Activated T-helper 1 cell treated with anti-CD3 and anti-CD28 coated beads, Interleukin-2, amount 50 U/mL, for 16 hours (primary cell): ENCODE data around the gene MSI2.

Source experiments
- DNase-seq, 2 donors: peaks; one replicate each; pipeline ENCODE4 v3.0.0-alpha.2; 2020; ENCODE audit warnings: low read depth in 1 of 2, low spot score in 1 of 2

The MSI2 gene

DNA sequence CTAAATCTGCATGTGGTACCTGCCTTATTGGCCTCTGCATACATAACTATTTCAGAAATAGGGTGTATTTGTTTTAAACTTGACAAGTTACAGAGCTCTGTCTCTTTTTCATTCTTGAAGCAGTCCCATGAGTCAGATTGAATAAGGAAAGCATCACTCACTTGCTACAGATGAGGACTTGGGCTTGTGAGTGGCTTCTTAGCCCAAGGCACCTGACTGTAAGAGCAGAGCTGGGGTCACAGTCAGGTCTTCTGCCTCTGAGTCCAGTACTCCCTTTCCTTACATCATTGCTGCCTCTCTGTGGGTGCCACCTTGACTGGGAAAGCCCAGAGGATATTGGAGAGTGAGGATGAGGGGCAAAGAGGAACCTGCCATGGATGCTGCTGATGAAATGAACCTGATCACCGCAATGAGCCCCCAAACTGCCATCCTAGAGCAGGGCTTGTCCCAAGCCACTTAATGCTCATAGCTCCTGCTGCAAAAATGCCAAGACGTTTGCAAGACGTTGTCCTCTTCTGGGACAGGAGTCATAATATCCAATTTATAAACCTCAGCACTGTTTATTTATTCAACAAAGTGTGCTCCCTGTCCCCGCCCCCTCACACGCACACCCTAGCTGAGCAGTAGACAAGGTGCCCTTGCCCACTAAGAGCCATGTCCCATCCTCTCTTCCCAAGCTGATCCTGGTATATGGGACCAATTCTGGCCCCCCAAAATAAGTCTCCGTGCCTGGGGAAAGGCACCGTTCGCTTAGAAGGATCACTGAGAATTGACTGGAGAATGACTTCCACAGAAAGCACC, 414.6 kb downstream of the MSI2 start:
- no peak for DNase-seq

DNA sequence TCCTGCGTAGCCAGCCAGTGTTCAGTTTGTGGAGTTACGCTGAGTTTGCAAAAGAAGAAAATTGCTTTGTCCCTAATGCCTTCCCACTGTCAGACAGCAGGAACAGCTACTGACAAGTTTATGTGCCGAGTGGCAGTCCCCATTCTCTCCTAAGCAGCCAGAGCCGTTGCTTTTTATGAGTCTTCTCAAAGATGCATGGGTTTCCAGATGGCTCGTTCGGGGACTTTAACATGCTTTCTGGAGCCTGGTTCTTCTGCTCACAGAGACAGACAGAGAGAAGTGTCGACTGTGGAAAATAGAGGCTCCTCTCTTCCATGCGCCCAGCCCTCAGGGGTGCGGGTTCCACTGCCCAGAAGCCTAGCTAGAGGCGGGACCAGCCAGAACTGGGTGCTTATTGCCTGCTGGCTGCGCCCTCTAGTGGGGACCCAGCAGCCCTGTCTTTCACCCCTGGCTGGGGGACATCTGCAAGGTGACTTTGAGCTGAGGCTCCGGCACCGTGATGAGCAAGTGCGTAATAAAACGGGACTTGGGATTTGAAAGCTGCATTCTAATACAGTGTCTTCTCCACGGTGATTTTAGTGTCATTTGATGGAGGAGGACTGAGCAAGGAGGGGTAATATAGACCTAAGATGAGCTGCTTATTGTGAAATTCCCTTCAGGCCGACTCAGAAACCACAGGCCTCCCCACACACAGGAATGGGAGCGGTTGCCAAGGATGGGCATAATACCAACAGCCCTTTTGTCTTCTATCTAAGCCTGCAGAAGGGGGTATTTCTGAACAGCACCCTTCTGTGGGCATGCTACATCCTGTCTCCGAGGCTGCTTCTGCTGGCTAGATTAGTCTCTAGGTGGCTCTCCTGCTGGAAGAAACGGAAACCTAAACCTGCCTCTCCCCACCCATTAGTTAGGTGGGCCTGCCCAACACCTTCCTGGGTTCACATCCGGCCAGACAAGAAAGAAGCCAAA, 415.6 kb downstream of the MSI2 start:
- peak; percentile 41 to 46 for DNase-seq

DNA sequence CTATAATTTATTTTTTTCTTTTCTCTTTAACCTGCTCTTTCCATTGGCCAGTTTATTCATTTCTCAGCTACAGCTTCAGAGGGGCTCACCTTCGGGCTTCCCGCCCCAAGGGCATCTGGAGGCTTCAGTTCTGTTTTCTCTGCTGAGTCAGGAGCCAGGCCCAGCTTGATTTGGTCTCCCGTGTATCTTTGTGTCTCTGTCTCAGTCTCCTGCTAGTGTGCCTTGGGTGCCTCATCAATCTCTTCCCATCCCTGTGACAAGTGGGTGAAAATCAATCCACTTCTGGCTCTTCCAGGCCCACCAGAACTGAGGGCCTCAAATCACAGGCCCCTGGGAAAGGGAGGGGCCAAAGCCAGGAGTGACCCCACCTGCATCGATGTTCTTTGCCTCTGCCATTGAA, 416.6 kb downstream of the MSI2 start:
- DNase-seq: no peak

- no peak for DNase-seq
Measured at GRCh38 chr17:57674894-57675293, 418.6 kb downstream of the MSI2 start.

DNA sequence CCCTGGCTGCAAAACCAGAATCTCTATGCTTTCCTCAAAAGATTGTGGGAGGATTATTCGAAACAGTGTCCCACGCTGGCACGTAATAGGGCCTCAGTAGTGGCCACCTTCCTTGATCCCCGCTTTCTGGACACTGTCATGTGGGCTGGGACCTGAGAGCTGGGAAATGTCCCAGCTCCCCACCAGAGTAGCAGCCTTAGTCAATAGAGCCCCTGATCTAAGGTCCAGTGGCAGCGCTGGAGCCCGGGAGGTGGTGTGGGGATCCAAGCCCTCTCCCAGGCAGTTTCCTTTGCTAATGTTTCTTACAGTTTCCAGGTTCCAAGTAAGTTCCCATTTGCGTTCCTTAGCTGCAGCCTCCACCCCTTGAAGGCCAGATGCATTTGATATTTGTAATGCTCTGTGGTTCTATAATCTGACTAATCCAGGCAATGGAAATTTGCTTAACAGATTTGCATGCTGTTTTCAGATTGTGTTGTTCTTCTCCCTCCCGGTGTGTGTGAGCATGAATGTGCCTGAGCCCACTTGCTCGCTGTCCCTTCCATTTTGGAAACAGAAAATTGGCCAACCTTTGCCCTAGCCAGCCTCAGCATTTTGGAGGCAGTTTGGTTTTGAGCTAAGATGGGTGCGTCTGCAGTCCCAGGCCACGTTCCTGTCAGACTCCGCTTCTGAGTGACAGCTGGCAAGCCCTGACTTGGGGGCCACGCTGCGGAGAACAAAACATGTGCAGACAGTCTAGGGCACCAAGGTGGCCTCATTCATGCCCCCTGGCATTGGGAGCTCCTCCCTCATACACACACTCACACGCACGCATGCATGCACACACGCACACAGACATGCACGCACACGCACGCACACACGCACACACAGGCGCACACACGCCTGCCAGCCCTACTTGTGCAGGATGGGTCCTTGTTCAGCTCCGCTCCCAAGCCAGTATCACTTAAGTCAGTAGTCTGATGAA, 419.4 kb downstream of the MSI2 start:
- no peak for DNase-seq

GRCh38 chr17:57676543-57676942, 420.2 kb downstream of the MSI2 start:
- no peak for DNase-seq

DNA sequence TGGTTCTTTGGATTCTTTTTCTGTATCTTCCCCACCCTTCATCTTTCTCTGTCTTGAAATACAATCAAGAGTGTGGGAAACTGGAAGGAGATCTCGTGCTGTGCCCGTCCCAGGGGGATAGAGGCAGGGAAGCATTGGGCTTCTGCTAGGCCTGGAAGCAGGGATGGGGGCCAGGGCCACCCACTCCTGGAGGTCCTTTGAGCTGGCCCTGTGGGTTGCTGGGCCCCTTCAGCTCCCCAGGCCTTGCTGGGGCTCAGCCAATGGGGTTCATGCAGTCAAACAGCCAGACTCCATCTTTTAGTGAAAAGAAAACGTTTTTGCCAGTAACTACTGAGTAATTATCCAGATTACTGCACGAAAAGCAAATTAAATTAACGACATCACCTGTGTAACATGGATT, 421.0 kb downstream of the MSI2 start:
- no peak for DNase-seq

DNA sequence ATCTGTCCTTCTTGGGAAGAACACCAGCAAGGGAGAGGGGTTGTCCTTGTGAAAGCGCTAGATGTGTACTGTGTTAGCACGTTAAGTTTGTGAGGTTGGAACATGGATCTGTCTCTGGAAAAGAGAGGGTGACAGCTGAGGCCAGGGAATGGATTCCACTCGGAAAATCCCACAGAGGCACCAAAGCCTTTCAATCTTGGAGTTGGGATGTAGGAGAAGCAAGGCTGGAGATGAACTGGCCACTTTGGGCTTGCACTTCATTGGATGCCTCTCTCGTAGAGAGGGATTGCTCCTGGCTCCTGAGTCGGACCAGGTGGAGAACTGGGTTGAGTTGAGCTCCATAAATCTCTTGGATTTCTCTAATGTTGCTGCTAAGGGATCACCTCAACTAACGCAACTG, 421.5 kb downstream of the MSI2 start:
- DNase-seq: no peak

DNA sequence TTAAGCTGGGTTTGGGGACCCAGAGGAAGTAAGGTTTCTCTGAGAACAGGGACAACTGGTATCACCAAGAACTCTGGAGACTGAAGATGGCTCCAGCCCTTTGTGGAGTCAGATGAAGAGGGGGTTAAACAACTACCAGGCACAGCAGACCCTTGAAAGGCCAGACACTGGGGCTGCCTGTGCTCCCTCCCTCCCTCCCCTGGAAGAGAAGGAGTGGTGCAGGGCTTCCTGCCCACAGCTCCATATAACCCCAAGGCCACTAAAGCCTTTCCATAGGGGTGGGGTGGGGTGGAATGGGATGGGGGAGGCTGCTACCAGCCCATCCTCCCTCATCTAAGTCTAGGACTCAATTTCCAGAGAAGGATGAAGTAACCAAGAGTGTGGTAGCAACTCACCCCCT, 422.1 kb downstream of the MSI2 start:
- DNase-seq: no peak

- no peak for DNase-seq
Measured at GRCh38 chr17:57679356-57679755, 423.0 kb downstream of the MSI2 start.

GRCh38 chr17:57679906-57680695, 423.8 kb downstream of the MSI2 start:
- no peak for DNase-seq

DNA sequence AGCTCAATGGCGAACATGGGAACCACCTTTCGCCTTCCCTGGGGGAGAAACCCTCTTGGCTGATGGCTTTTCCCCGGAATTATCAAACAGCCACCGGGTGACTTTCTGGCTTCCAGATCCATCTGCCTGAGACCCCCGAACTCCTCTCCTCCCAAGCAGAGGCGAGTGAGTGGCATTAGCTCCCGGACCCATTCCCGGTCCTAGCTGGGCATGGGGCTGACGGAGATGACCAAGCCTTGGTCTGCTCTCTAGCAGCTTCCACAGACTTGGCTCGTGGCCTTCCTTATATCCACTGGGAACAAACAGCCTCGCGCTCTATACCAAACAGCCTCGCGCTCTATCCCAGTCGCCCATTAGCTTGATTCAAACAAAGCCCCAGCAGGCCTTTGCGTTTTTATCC, 426.4 kb downstream of the MSI2 start:
- no peak for DNase-seq

DNA sequence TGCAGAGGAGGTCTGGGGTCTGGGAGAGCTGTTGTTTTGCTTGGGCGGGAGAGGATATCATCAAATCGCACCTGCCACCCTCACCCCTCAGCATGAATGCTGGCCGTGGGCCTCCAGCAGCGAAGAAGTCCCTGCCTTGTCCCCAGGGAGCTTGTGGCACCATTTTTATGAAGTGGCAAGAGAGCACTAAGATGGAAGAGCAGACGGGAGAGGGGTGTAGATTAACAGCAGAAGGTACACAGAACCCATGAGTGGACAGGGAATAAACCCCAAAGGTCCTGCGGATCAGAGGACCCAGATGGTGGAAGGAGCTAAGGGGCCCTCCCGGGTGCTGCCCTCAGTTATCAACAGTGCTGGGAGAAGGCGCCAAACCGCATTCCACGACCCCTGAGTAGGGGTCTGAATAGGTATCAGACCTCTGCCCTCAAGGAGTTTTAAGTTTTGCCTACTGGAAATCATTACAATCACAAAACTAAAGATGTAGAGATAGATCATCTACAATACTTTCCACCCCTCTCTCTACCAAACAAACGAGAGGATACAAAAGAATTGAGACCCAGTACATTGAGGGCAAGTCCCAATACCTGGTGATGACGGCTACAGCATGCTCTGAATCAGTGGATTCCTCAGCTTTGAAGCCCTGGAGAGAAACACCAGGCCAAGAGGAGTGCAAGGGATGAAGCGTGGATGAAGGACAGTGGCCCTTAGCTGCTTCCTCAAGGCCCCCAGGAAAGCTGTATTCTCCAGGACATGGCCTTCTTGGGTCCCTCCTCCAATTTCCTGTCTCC, 428.6 kb downstream of the MSI2 start:
- no peak for DNase-seq

DNA sequence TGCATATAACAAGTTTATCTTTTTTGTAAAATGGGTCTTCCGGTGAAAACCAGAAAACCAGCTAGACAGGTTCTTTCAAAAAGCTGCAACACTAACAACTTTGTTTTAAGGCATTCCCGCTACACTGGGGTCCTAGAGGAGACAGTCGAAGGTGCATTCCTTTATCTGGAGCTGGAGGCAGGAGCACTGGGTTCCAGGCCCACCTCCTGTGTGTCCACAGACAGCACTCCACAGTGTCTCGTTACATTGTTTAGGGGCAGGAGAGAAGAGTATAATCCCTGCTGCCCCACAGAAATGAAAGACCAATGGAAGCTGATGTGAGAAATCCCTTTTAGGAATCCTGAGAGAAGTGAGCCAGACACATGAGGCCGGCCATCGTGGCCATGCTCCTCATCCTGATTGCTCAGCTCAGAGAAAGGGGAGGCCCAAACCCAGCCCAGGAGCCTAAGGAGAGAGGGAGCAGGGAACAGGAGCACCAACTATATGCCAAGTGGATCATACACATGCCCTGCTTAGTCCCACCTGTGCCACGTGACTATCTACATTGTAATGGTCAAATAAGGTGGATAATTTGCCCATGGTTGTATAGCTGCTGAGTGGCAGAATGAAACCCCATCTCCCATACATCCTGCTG, 429.3 kb downstream of the MSI2 start:
- no peak for DNase-seq

DNA sequence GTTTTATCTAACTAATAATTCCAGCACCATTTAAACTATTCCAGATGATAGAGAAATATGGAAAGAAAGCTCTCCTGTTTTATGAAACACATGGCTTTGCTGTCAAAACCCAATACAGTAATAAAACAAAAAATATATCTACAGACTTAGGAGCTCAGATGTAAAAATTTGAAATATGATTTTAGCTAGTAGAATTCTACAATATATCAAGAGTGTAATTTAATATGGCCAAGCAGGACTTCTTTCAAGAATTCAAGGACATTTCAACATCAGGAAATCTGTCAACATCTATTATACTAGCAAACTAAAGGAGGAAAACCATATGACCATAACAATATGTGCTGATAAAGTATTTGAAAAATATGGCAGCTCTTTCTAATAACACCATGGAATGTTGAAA, 431.3 kb downstream of the MSI2 start:
- no peak for DNase-seq

GRCh38 chr17:57689254-57689653, 432.9 kb downstream of the MSI2 start:
- no peak for DNase-seq

- DNase-seq: no peak
Measured at GRCh38 chr17:57691939-57692338, 435.6 kb downstream of the MSI2 start.

DNA sequence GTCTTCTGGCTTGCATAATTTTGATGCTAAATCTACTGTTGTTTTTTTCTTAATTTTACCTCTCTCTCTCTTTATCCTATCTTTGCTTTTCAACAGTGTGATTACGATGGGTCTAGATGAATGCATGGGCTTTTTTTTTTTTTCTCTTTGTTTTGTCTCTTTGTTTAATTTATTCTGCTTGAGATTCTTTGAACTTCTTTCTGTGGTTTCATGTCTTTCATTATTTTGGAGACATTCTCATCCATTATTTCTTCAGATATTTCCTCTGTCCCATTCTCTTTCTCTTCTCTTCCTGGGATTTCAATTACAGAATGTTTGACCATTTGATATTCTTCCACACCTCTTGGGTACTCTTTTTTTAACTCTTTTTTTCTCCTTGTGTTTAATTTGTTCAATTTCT, 436.4 kb downstream of the MSI2 start:
- DNase-seq: no peak

- no peak for DNase-seq
Measured at GRCh38 chr17:57694051-57694450, 437.7 kb downstream of the MSI2 start.
